OCI-LY1 (cell line): ENCODE results near the gene ICAM2.

Source experiments
- H2AFZ ChIP-seq: fragments of 200-600 bp; sonication (generic), shearing (Covaris generic); 2 replicates; pipeline ENCODE4 v1.6.0; 2014; ENCODE audit warnings: antibody characterized with exemption, mild to moderate bottlenecking, low read length
- H3F3A ChIP-seq: fragments of 200-600 bp; sonication (generic), shearing (Covaris generic); 2 replicates; pipeline ENCODE4 v1.6.0; 2014; ENCODE audit warnings: mild to moderate bottlenecking, antibody characterized with exemption, low read length, moderate library complexity; ENCODE audit not compliant: insufficient read depth
- H3K27ac ChIP-seq: fragments of 200-600 bp; sonication (generic); 2 replicates; pipeline ENCODE4 v1.5.1; 2014; ENCODE audit warnings: low read length, mixed run types, mild to moderate bottlenecking, low read depth; ENCODE audit not compliant: poor library complexity, severe bottlenecking
- H3K27me3 ChIP-seq: fragments of 200-600 bp; sonication (generic); 2 replicates; pipeline ENCODE4 v1.6.0; 2014; ENCODE audit warnings: antibody characterized with exemption, mild to moderate bottlenecking, low read length, moderate library complexity; ENCODE audit not compliant: insufficient read depth
- H3K36me3 ChIP-seq: fragments of 200-600 bp; sonication (generic); 2 replicates; pipeline ENCODE4 v1.6.1; 2014; ENCODE audit warnings: mild to moderate bottlenecking, antibody characterized with exemption, low read length, moderate library complexity, mixed read lengths; ENCODE audit not compliant: insufficient read depth
- H3K4me1 ChIP-seq: fragments of 200-600 bp; sonication (generic); 2 replicates; pipeline ENCODE4 v1.5.1; 2014; ENCODE audit warnings: mild to moderate bottlenecking, low read length, moderate library complexity; ENCODE audit not compliant: insufficient read depth, severe bottlenecking
- H3K4me2 ChIP-seq: fragments of 200-600 bp; sonication (generic), shearing (Covaris generic); 2 replicates; pipeline ENCODE4 v1.6.1; 2014; ENCODE audit warnings: low read length
- H3K4me3 ChIP-seq: fragments of 200-600 bp; sonication (generic); 2 replicates; pipeline ENCODE4 v1.5.1; 2014; ENCODE audit warnings: low read length, low read depth, mild to moderate bottlenecking, mixed read lengths; ENCODE audit not compliant: poor library complexity, severe bottlenecking
- H3K79me2 ChIP-seq: fragments of 200-600 bp; shearing (Covaris generic); 2 replicates; pipeline ENCODE4 v1.6.1; 2016; ENCODE audit warnings: mixed run types, low read length, mixed read lengths; ENCODE audit not compliant: insufficient read depth
- H3K9ac ChIP-seq: fragments of 200-600 bp; sonication (generic), shearing (Covaris generic); 2 replicates; pipeline ENCODE4 v1.6.1; 2014; ENCODE audit warnings: mild to moderate bottlenecking, low read length, mixed read lengths
- H3K9me2 ChIP-seq: fragments of 200-600 bp; sonication (generic), shearing (Covaris generic); 2 replicates; pipeline ENCODE4 v1.6.1; 2014; ENCODE audit warnings: low read depth, mild to moderate bottlenecking, low read length, mixed read lengths
- H3K9me3 ChIP-seq: fragments of 200-600 bp; shearing (Covaris generic); 2 replicates; pipeline ENCODE4 v1.6.1; 2014; ENCODE audit warnings: low read length, mixed read lengths
- H4K20me1 ChIP-seq: fragments of 200-600 bp; sonication (generic), shearing (Covaris generic); 2 replicates; pipeline ENCODE4 v1.6.0; 2016; ENCODE audit warnings: mild to moderate bottlenecking, low read length; ENCODE audit not compliant: insufficient read depth
- EZH2 ChIP-seq: fragments of 200-600 bp; sonication (generic), shearing (Covaris generic); IDR thresholded peaks from 2 replicates; pipeline ENCODE4 v1.8.0; 2017; ENCODE audit warnings: borderline replicate concordance, mixed run types, mild to moderate bottlenecking, antibody characterized with exemption, low read length, moderate library complexity, mixed read lengths
- TF ChIP-seq, protein P1 (sequence below): fragments of 200-600 bp; sonication (generic), shearing (Covaris generic); IDR thresholded peaks from 2 replicates; pipeline ENCODE4 v1.5.1; 2017; ENCODE audit warnings: mild to moderate bottlenecking, antibody characterized with exemption, low read length, moderate library complexity, mixed read lengths

The ICAM2 gene

DNA sequence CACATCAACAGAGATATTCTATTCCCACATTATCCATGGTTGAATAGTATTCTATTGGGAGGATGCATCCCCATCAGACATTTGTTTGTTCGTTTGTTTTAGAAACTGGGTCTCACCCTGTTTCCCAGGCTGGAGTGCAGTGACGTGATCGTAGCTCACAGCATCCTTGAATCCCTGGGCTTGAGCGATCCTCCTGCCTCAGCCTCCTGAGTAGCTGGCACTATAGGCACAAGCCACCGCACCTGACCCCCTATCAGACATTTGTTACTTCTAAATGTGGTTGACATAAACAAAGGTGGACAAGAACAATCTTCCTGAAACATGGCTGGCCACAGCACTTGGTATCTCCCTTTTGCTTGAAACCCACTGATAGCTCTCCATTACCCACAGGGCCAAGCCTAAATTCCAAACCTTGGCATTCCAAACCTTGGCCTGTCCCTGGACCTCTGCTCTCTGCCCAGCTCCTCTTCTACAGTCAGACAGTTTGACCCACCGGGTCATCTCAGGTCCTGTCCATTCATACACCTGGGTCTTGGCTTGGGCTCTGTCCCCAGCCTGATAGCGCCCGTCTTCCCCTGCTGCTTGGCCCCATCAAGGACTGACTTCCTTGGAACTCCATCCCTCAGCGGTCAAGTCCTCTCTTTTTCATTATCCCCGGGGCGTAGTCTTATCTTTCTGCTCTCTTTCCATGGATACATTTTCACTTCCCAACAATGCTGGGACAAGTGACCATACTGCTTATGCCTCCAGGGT lies 23.8 kb downstream of the ICAM2 start:
- H3K36me3 ChIP-seq, result peaks cover 2% of the 10 kb centered on the region; the same call in 1 of the 2 replicates
- no peaks in the 10 kb centered on the region for H3K9me2 ChIP-seq
- H3K27me3 ChIP-seq, result peaks cover 12% of the 10 kb centered on the region
- H4K20me1 ChIP-seq, result no peaks in the 10 kb centered on the region
- no peak overlapping the region for H3K9ac ChIP-seq
- H3K79me2 ChIP-seq, result no peaks in the 10 kb centered on the region
- peaks cover 16% of the 10 kb centered on the region for H3K4me1 ChIP-seq
- H2AFZ ChIP-seq, result no peak overlapping the region
- H3K27ac ChIP-seq, result no peak overlapping the region
- H3F3A ChIP-seq, result no peaks in the 10 kb centered on the region
- no peak overlapping the region for H3K4me2 ChIP-seq
- TF ChIP-seq, protein P1, sequence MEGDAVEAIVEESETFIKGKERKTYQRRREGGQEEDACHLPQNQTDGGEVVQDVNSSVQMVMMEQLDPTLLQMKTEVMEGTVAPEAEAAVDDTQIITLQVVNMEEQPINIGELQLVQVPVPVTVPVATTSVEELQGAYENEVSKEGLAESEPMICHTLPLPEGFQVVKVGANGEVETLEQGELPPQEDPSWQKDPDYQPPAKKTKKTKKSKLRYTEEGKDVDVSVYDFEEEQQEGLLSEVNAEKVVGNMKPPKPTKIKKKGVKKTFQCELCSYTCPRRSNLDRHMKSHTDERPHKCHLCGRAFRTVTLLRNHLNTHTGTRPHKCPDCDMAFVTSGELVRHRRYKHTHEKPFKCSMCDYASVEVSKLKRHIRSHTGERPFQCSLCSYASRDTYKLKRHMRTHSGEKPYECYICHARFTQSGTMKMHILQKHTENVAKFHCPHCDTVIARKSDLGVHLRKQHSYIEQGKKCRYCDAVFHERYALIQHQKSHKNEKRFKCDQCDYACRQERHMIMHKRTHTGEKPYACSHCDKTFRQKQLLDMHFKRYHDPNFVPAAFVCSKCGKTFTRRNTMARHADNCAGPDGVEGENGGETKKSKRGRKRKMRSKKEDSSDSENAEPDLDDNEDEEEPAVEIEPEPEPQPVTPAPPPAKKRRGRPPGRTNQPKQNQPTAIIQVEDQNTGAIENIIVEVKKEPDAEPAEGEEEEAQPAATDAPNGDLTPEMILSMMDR, result no peak
- TF ChIP-seq EZH2, result no peak
- no peak overlapping the region for H3K4me3 ChIP-seq
- no peaks in the 10 kb centered on the region for H3K9me3 ChIP-seq

DNA sequence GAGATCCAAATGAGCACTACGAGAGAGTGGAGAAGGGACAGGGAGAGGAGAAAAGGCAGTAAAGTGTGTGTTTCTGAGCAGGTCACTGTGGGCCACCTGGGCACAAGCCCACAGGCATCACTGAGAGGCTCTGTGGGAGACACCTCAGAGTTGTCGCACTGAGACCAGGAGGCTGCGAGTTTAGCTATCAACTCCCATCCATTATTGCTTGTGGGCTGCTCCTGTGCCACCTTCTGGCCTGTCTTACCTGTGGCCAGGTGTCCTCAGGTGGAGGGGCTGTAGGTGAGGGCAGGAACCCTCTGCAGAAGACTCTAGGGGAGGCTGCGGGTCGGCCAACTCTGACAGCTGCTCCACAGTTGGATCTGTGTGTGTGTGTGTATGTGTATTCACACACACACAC lies 24.8 kb downstream of the ICAM2 start:
- no peaks in the 10 kb centered on the region for H4K20me1 ChIP-seq
- H3K36me3 ChIP-seq, result no peaks in the 10 kb centered on the region
- no peaks in the 10 kb centered on the region for H3F3A ChIP-seq
- H3K4me2 ChIP-seq, result no peak overlapping the region
- no peak overlapping the region for H2AFZ ChIP-seq
- H3K9me2 ChIP-seq, result no peaks in the 10 kb centered on the region
- H3K4me3 ChIP-seq, result no peak overlapping the region
- H3K27me3 ChIP-seq, result peaks cover 12% of the 10 kb centered on the region
- H3K27ac ChIP-seq, result no peak overlapping the region
- no peak overlapping the region for H3K9ac ChIP-seq
- no peaks in the 10 kb centered on the region for H3K9me3 ChIP-seq
- TF ChIP-seq, protein P1, result no peak
- TF ChIP-seq EZH2, result no peak
- no peaks in the 10 kb centered on the region for H3K79me2 ChIP-seq
- peaks cover 18% of the 10 kb centered on the region for H3K4me1 ChIP-seq

DNA sequence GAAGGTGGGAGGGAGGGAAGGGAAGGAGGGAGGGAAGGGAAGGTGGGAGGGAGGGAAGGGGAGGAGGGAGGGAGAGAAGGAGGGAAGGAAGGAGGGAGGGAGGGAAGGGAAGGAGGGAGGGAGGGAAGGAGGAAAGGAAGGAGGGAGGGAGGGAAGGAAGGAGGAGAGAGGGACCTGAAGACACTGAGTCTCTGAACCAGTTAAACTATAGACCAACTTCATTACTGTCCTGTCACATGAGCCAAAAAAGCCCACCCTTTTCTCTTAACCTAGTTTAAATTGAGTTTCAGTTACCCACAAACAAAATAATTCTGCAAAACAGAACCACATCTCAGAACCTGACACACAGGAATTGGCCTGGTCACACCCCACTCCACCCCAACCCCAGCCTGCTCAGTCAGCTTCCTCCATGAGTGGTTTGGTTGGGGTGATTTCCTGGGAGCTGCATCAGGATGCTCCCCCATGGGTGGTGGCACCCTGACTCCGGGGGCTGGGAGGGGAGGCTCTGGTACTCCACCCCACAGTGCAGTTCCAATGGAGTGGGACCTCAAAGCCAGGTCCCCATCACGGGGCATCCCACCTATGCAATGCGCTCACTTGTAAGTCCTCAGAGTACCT lies 27.0 kb downstream of the ICAM2 start:
- Histone ChIP-seq H3K9me2 (no peaks in the 10 kb centered on the region), H3K4me2 (no peak overlapping the region), H3K27me3 (peaks cover 3% of the 10 kb centered on the region; the same call in 1 of the 2 replicates), H3F3A (no peaks in the 10 kb centered on the region), H2AFZ (no peak overlapping the region), H3K4me3 (no peak overlapping the region), H3K9me3 (no peaks in the 10 kb centered on the region), H3K27ac (no peak overlapping the region), H3K36me3 (no peaks in the 10 kb centered on the region), H3K79me2 (no peaks in the 10 kb centered on the region), H4K20me1 (no peaks in the 10 kb centered on the region), H3K4me1 (peaks cover 16% of the 10 kb centered on the region), H3K9ac (no peak overlapping the region)
- TF ChIP-seq, protein P1, result peak; percentile 12; the same call in 1 of the 2 replicates
- no peak for TF ChIP-seq EZH2
